ENCODE measurements around the gene TOX3. TPM values are rescaled to one million over a fixed set of nuclear protein-coding genes. Genes with fewer than 3 reads are reported as not detected.

The TOX3 gene
- 10 to 100 TPM; 50.5 to 53.0 TPM for total RNA-seq

DNA sequence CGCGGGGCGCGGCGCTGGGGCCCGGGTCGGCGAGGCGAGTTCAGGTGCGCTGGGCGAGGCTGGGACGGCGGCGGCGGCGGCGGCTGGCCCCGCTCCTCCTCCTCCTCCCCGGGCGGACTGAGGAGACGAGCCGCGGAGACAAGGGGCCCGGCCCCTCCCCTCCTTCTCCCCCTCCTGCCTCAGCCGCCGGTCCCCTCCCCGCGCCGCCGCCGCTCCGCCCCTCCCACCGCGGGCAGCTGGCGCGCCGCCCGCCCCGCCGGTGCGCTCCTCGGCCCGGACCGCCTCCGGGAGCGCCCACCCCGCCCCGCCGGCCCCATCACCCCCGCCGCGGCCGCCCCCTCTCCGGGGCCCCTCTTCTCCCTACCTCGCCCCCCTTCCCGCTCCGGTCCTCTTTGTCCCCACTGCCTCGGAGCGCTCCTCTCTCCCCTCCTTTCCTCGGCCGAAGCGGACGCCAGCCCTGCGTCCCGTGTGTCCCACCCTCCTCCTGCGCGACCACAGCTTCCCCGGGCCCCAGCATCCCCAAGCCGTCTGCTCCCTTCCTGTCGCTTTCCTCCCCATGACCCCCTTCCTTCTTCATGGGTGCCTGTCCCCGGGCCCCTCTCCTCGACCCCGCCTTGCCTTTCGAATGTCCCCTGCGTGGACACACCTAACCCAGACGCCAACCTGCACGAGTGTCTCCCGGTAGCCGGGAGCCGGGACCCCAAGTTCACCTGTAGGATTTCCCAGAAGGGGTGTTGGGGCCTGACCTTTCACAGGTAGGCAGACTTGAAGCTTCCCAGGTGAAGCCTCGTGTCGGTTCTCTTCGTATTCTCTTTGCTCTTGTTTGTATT is at the start of gene TOX3:
Gene TOX3, minus strand, starts transcription at position 140 of the 830 bp plus-strand sequence. CDS start 420 bp downstream, outside the sequence.
- intact Hi-C loops (cut with DNase I), result no loop called here
- Histone ChIP-seq H3K4me1 (no peaks in the 10 kb centered on the region), H3K9ac (ENCODE audit: low read depth in 2 of 2, low read length in 2 of 2) (peak within 1 kb of the TSS; percentile 84 to 91), H3K27me3 (no peaks in the 10 kb centered on the region), H3K9me3 (no peaks in the 10 kb centered on the region), H3K36me3 (no peaks in the 10 kb centered on the region), H3K4me3 (peak within 1 kb of the TSS; percentile 64), H3K27ac (peak within 1 kb of the TSS; percentile 69)
- DNase-seq, result peak; percentile 75
- TF ChIP-seq, protein P1, sequence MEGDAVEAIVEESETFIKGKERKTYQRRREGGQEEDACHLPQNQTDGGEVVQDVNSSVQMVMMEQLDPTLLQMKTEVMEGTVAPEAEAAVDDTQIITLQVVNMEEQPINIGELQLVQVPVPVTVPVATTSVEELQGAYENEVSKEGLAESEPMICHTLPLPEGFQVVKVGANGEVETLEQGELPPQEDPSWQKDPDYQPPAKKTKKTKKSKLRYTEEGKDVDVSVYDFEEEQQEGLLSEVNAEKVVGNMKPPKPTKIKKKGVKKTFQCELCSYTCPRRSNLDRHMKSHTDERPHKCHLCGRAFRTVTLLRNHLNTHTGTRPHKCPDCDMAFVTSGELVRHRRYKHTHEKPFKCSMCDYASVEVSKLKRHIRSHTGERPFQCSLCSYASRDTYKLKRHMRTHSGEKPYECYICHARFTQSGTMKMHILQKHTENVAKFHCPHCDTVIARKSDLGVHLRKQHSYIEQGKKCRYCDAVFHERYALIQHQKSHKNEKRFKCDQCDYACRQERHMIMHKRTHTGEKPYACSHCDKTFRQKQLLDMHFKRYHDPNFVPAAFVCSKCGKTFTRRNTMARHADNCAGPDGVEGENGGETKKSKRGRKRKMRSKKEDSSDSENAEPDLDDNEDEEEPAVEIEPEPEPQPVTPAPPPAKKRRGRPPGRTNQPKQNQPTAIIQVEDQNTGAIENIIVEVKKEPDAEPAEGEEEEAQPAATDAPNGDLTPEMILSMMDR (IDR thresholded peaks at IDR 0.05), result no peak

DNA sequence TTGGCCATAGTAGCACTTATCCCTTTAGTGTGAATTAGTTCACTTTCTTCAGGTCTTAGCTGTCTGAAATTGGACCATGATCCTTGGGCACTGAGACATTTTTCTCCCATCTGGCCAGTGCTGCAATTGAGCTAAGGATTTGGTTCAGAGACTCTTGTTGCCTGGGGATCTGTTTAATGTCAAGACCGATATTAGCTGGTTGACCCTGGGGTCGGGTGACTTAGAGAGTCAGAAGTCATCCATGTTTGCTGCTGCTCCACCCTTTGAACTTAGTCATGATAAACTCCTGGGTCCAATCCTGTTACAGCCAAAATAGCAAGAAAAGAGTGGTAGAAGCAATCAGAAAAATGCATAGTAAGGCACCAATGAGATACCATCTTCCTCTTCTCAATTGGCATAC is 45.8 kb upstream of the TOX3 start:
- H3K4me1 ChIP-seq, result no peaks in the 10 kb centered on the region

GRCh38 chr16:52591934-52592592 is 45.1 kb upstream of the TOX3 start:
- Histone ChIP-seq H3K9me3 (no peaks in the 10 kb centered on the region), H3K4me1 (no peaks in the 10 kb centered on the region), H3K27me3 (no peaks in the 10 kb centered on the region), H3K36me3 (no peaks in the 10 kb centered on the region), H3K27ac (no peak overlapping the region), H3K9ac (ENCODE audit: low read depth in 2 of 2, low read length in 2 of 2) (no peak overlapping the region), H3K4me3 (no peak overlapping the region)
- intact Hi-C loops (cut with DNase I), result no loop called here
- TF ChIP-seq, protein P1 (IDR thresholded peaks at IDR 0.05), result no peak
- DNase-seq, result no peak

More for the DNA sequence above, 45.8 kb upstream of the TOX3 start:
- H3K9ac ChIP-seq (ENCODE audit: low read depth in 2 of 2, low read length in 2 of 2), result no peak overlapping the region
- H3K9me3 ChIP-seq, result no peaks in the 10 kb centered on the region
- DNase-seq, result no peak
- intact Hi-C loops (cut with DNase I), result no loop called here
- H3K36me3 ChIP-seq, result no peaks in the 10 kb centered on the region
- no peak overlapping the region for H3K4me3 ChIP-seq
- TF ChIP-seq, protein P1 (IDR thresholded peaks at IDR 0.05), result no peak
- no peak overlapping the region for H3K27ac ChIP-seq
- no peaks in the 10 kb centered on the region for H3K27me3 ChIP-seq

GRCh38 chr16:52591471-52591870 is 44.5 kb upstream of the TOX3 start:
- Histone ChIP-seq H3K36me3 (no peaks in the 10 kb centered on the region), H3K4me3 (no peak overlapping the region), H3K27ac (no peak overlapping the region), H3K9me3 (no peaks in the 10 kb centered on the region), H3K9ac (ENCODE audit: low read depth in 2 of 2, low read length in 2 of 2) (no peak overlapping the region), H3K27me3 (no peaks in the 10 kb centered on the region), H3K4me1 (no peaks in the 10 kb centered on the region)
- no peak for DNase-seq
- intact Hi-C loops (cut with DNase I), result no loop called here
- TF ChIP-seq, protein P1 (IDR thresholded peaks at IDR 0.05), result no peak

- TF ChIP-seq, protein P1 (IDR thresholded peaks at IDR 0.05), result no peak
- Histone ChIP-seq H3K9ac (ENCODE audit: low read depth in 2 of 2, low read length in 2 of 2) (no peak overlapping the region), H3K4me1 (no peaks in the 10 kb centered on the region), H3K36me3 (no peaks in the 10 kb centered on the region), H3K9me3 (no peaks in the 10 kb centered on the region), H3K27me3 (no peaks in the 10 kb centered on the region), H3K4me3 (no peak overlapping the region), H3K27ac (no peak overlapping the region)
- no peak for DNase-seq
- intact Hi-C loops (cut with DNase I), result no loop called here
Measured at GRCh38 chr16:52586159-52586558, 39.2 kb upstream of the TOX3 start.

All from colonic mucosa (tissue), 4 donors.